HepG2 (cell line): ENCODE data around the gene TBL3. TPM values are rescaled to one million over a fixed set of nuclear protein-coding genes. Genes with fewer than 3 reads are reported as not detected.

ENCODE experiments used
- ARHGAP35 ChIP-seq: sonication (generic); formaldehyde crosslinking; IDR thresholded peaks from 2 replicates; pipeline ENCODE4 v1.9.0; 2022; ENCODE audit warnings: mild to moderate bottlenecking, inconsistent platforms, moderate library complexity, missing genetic modification reagents, borderline replicate concordance
- BCL3 ChIP-seq: sonication (generic); formaldehyde crosslinking; IDR thresholded peaks from 2 replicates; pipeline ENCODE4 v1.5.1; 2020; ENCODE audit warnings: mild to moderate bottlenecking, missing genetic modification reagents, moderate library complexity
- BRCA1 ChIP-seq: sonication (generic); formaldehyde crosslinking; IDR thresholded peaks from 2 replicates; pipeline ENCODE4 v1.4.0; 2020; ENCODE audit warnings: missing genetic modification reagents
- CBFB ChIP-seq: sonication (generic); formaldehyde crosslinking; IDR thresholded peaks from 2 replicates; pipeline ENCODE4 v1.4.0; 2020; ENCODE audit warnings: missing genetic modification reagents
- EED ChIP-seq: sonication (generic); formaldehyde crosslinking; IDR thresholded peaks from 2 replicates; pipeline ENCODE4 v1.5.0; 2020; ENCODE audit warnings: mild to moderate bottlenecking, missing genetic modification reagents
- ELK4 ChIP-seq: sonication (generic); formaldehyde crosslinking; IDR thresholded peaks from 2 replicates; pipeline ENCODE4 v1.9.0; 2021; ENCODE audit warnings: missing genetic modification reagents, borderline replicate concordance
- ESRRA ChIP-seq: sonication (generic); formaldehyde crosslinking; IDR thresholded peaks from 2 replicates; pipeline ENCODE4 v1.5.1; 2020; ENCODE audit warnings: mild to moderate bottlenecking, low read depth, missing genetic modification reagents
- GATAD2A ChIP-seq: IDR thresholded peaks from 2 replicates; pipeline ENCODE4 v1.6.1; 2016
- HNF4A ChIP-seq: sonication (generic); formaldehyde crosslinking; IDR thresholded peaks from 2 replicates; pipeline ENCODE4 v1.4.0; 2020; ENCODE audit warnings: missing genetic modification reagents
- HNRNPH1 ChIP-seq: fragments of 200-400 bp; formaldehyde crosslinking; optimal IDR thresholded peaks from 2 replicates; pipeline ENCODE3; 2017; ENCODE audit warnings: mild to moderate bottlenecking, low read depth, low read length
- KDM6A ChIP-seq: IDR thresholded peaks from 2 replicates; pipeline ENCODE4 v1.6.1; 2016; ENCODE audit warnings: low read depth
- KLF11 ChIP-seq: IDR thresholded peaks from 2 replicates; pipeline ENCODE4 v1.6.1; 2016; ENCODE audit warnings: missing compliant biosample characterization
- MLX ChIP-seq: IDR thresholded peaks from 2 replicates; pipeline ENCODE4 v1.6.1; 2016
- MYNN ChIP-seq: sonication (generic); formaldehyde crosslinking; IDR thresholded peaks from 2 replicates; pipeline ENCODE4 v1.4.0; 2020; ENCODE audit warnings: mild to moderate bottlenecking, low read depth, missing genetic modification reagents
- NCOA1 ChIP-seq: sonication (generic); formaldehyde crosslinking; IDR thresholded peaks from 2 replicates; pipeline ENCODE4 v1.9.0; 2021; ENCODE audit warnings: missing genetic modification reagents
- PHF21A ChIP-seq: sonication (generic); formaldehyde crosslinking; IDR thresholded peaks from 2 replicates; pipeline ENCODE4 v1.5.0; 2020; ENCODE audit warnings: mild to moderate bottlenecking, missing genetic modification reagents
- TAF15 ChIP-seq: fragments of 200-400 bp; formaldehyde crosslinking; IDR thresholded peaks from one replicate; pipeline ENCODE4 v1.6.1; 2018; ENCODE audit warnings: mild to moderate bottlenecking, low read depth, low read length; ENCODE audit not compliant: poor library complexity, severe bottlenecking
- TBP ChIP-seq: sonication (generic); formaldehyde crosslinking; IDR thresholded peaks from 2 replicates; pipeline ENCODE4 v1.5.0; 2020; ENCODE audit warnings: missing genetic modification reagents
- TCF7 ChIP-seq: sonication (generic); IDR thresholded peaks from 2 replicates; pipeline ENCODE4 v1.6.1; 2016; ENCODE audit warnings: antibody characterized with exemption, low read depth
- TEAD3 ChIP-seq: optimal IDR thresholded peaks from 2 replicates; pipeline ENCODE3; 2016; ENCODE audit warnings: borderline replicate concordance
- ZNF101 ChIP-seq: sonication (generic); formaldehyde crosslinking; IDR thresholded peaks from 2 replicates; pipeline ENCODE4 v1.4.0; 2020; ENCODE audit warnings: mild to moderate bottlenecking, low read depth, missing genetic modification reagents, borderline replicate concordance
- ZNF121 ChIP-seq: sonication (generic); formaldehyde crosslinking; IDR thresholded peaks from 2 replicates; pipeline ENCODE4 v1.5.0; 2020; ENCODE audit warnings: mild to moderate bottlenecking, missing genetic modification reagents
- ZNF234 ChIP-seq: sonication (generic); formaldehyde crosslinking; conservative IDR thresholded peaks from 2 replicates; pipeline ENCODE4 v1.5.1; 2020; ENCODE audit warnings: mild to moderate bottlenecking, missing genetic modification reagents
- ZNF274 ChIP-seq: sonication (generic); formaldehyde crosslinking; IDR thresholded peaks from 2 replicates; pipeline ENCODE4 v1.5.1; 2020; ENCODE audit warnings: mild to moderate bottlenecking, missing genetic modification reagents
- ZNF552 ChIP-seq: sonication (generic); formaldehyde crosslinking; IDR thresholded peaks from 2 replicates; pipeline ENCODE4 v1.9.0; 2022; ENCODE audit warnings: missing genetic modification reagents, mild to moderate bottlenecking, borderline replicate concordance
- ZNF629 ChIP-seq: sonication (generic); formaldehyde crosslinking; conservative IDR thresholded peaks from 2 replicates; pipeline ENCODE4 v1.5.0; 2020; ENCODE audit warnings: missing genetic modification reagents
- ZNF839 ChIP-seq: sonication (generic); formaldehyde crosslinking; IDR thresholded peaks from 2 replicates; pipeline ENCODE4 v1.4.0; 2020; ENCODE audit warnings: missing genetic modification reagents, mild to moderate bottlenecking, borderline replicate concordance
- polyA plus RNA-seq, 8 experiments: library from polyadenylated mRNA; depleted of rRNA in 3 of 8; stranded (reverse) in 7 of 8; unstranded in 1 of 8; fragments of >200 nt; fragmentation: Illumina TruSeq in 4 of 8; extraction: Trizol in 4 of 8; gene quantifications; 2 replicates each; pipeline versions ENCODE4 v1.2.1 to v1.2.3, GENCODE V29; 2011 to 2016; ENCODE audit warnings: low read depth in 4 of 8, missing spikeins in 1 of 8, mixed read lengths in 1 of 8; ENCODE audit not compliant: insufficient read depth in 1 of 8
- total RNA-seq, 5 experiments: library from RNA; depleted of rRNA; stranded (reverse); fragments of >200 nt; fragmentation: Illumina TruSeq; extraction: Trizol; gene quantifications; 2 replicates each; pipeline ENCODE4 v1.2.3, GENCODE V29; 2016; ENCODE audit warnings: low read depth in 1 of 5

Gene TBL3
- total and polyA plus RNA-seq, 2 of the 13 experiments (the other 11 are each of a cell fraction or from before 2014, with no cell fraction given), result 16.8 to 38.0 TPM

GRCh38 chr16:1940273-1941161 is 31.3 kb upstream of the TBL3 start (continued):
- no peak; the same call in 1 of the 2 replicates for TF ChIP-seq MLX
- no peak for TF ChIP-seq EED (CRISPR knock-in tag)
- no peak; the same call in 1 of the 2 replicates for TF ChIP-seq ZNF101
- TF ChIP-seq CBFB, result peak; percentile 36
- no peak; the same call in none of the 2 replicates for TF ChIP-seq ZNF121
- peak; percentile 78 for TF ChIP-seq GATAD2A
- peak; percentile 23 for TF ChIP-seq TEAD3 (CRISPR knock-in tag)
- TF ChIP-seq ZNF839 (CRISPR knock-in tag), result no peak
- no peak for TF ChIP-seq ZNF234 (CRISPR knock-in tag)
- peak; percentile 92 for TF ChIP-seq PHF21A (CRISPR knock-in tag)
- TF ChIP-seq ARHGAP35 (CRISPR knock-in tag), result no peak
- peak; percentile 90 for TF ChIP-seq BCL3 (CRISPR knock-in tag)
- TF ChIP-seq ELK4, result no peak
- no peak for TF ChIP-seq TAF15
- peak; percentile 72; the same call in 1 of the 2 replicates for TF ChIP-seq BRCA1 (CRISPR knock-in tag)
- TF ChIP-seq MYNN (CRISPR knock-in tag), result no peak; the same call in 1 of the 2 replicates
- no peak for TF ChIP-seq HNRNPH1
- TF ChIP-seq ESRRA (CRISPR knock-in tag), result 0 out of 2 replicates have a peak, but pooled peaks have one; percentile 56
- peak; percentile 97 for TF ChIP-seq KDM6A (CRISPR knock-in tag)
- no peak; the same call in 1 of the 2 replicates for TF ChIP-seq ZNF274 (CRISPR knock-in tag)
- TF ChIP-seq KLF11 (CRISPR knock-in tag), result no peak
- TF ChIP-seq ZNF552 (CRISPR knock-in tag), result peak; percentile 70; the same call in 1 of the 2 replicates
- peak; percentile 97 for TF ChIP-seq HNF4A
- no peak for TF ChIP-seq TBP (CRISPR knock-in tag)
- no peak for TF ChIP-seq TCF7
- peak; percentile 74; the same call in 1 of the 2 replicates for TF ChIP-seq NCOA1 (CRISPR knock-in tag)
- TF ChIP-seq ZNF629 (CRISPR knock-in tag), result peak; percentile 89
